ENCODE data around the gene SLC16A11. TPM values are rescaled to one million over a fixed set of nuclear protein-coding genes. Genes with fewer than 3 reads are reported as not detected.

Gene SLC16A11
- 1 to 10 TPM in 1 of 4 donors, not detected in 3; 2.1 TPM for total RNA-seq

- TF ChIP-seq CTCF (IDR thresholded peaks at IDR 0.05; ENCODE audit: low read depth), result no peak
Measured at GRCh38 chr17:7043497-7044198, at the start of gene SLC16A11. Gene SLC16A11, minus strand, starts transcription at chr17:7044092. Its CDS starts 579 bp downstream, at chr17:7043513.

GRCh38 chr17:7084088-7084487 lies 40.2 kb upstream of the SLC16A11 start:
- TF ChIP-seq CTCF (IDR thresholded peaks at IDR 0.05; ENCODE audit: low read depth), result no peak

- no peak for TF ChIP-seq CTCF (IDR thresholded peaks at IDR 0.05; ENCODE audit: low read depth)
Measured at GRCh38 chr17:7083592-7083991, 39.7 kb upstream of the SLC16A11 start.

GRCh38 chr17:7081341-7082062 lies 37.6 kb upstream of the SLC16A11 start:
- TF ChIP-seq CTCF (IDR thresholded peaks at IDR 0.05; ENCODE audit: low read depth), result no peak

GRCh38 chr17:7080456-7081041 lies 36.7 kb upstream of the SLC16A11 start:
- TF ChIP-seq CTCF (IDR thresholded peaks at IDR 0.05; ENCODE audit: low read depth), result no peak

- no peak for TF ChIP-seq CTCF (IDR thresholded peaks at IDR 0.05; ENCODE audit: low read depth)
Measured at GRCh38 chr17:7079581-7080455, 35.9 kb upstream of the SLC16A11 start, which contains the start of gene CLEC10A. Gene CLEC10A, minus strand, starts transcription at chr17:7080251. Its CDS starts 1,439 bp downstream, at chr17:7078812.

Data from subcutaneous adipose tissue (tissue), 4 donors.